KMS-11 (cell line): ENCODE results near the gene TSPAN11.

Source experiments
- H2AFZ ChIP-seq: fragments of 200-600 bp; sonication (generic); 2 replicates; pipeline ENCODE4 v1.6.1; 2016; ENCODE audit warnings: antibody characterized with exemption, mixed run types, low read depth
- H3K27ac ChIP-seq: fragments of 200-600 bp; sonication (generic); 2 replicates; pipeline ENCODE4 v1.6.1; 2016; ENCODE audit warnings: mild to moderate bottlenecking, mixed run types
- H3K27me3 ChIP-seq: fragments of 200-600 bp; sonication (generic); 2 replicates; pipeline ENCODE4 v1.6.1; 2017; ENCODE audit warnings: mild to moderate bottlenecking, low read depth, mixed run types, moderate library complexity; ENCODE audit not compliant: insufficient read depth
- H3K36me3 ChIP-seq: fragments of 200-600 bp; sonication (generic); 2 replicates; pipeline ENCODE4 v1.6.1; 2017; ENCODE audit warnings: mild to moderate bottlenecking, mixed run types; ENCODE audit not compliant: insufficient read depth
- H3K4me1 ChIP-seq: fragments of 200-600 bp; sonication (generic); 2 replicates; pipeline ENCODE4 v1.6.1; 2016; ENCODE audit warnings: mild to moderate bottlenecking, low read depth, mixed run types; ENCODE audit not compliant: poor library complexity, severe bottlenecking
- H3K4me2 ChIP-seq: fragments of 200-600 bp; sonication (generic); 2 replicates; pipeline ENCODE4 v1.7.0; 2016; ENCODE audit warnings: mild to moderate bottlenecking, mixed run types
- H3K4me3 ChIP-seq: fragments of 200-600 bp; sonication (generic); IDR thresholded peaks from 2 replicates; pipeline ENCODE4 v1.6.1; 2017; ENCODE audit warnings: low read depth, low read length, mixed read lengths; ENCODE audit not compliant: insufficient read depth
- H3K79me2 ChIP-seq: fragments of 200-600 bp; sonication (generic); 2 replicates; pipeline ENCODE4 v1.6.1; 2016; ENCODE audit warnings: low read depth, mixed run types; ENCODE audit not compliant: insufficient read depth
- H3K9ac ChIP-seq: fragments of 200-600 bp; sonication (generic); 2 replicates; pipeline ENCODE4 v1.6.1; 2016; ENCODE audit warnings: mild to moderate bottlenecking, mixed run types
- H4K20me1 ChIP-seq: fragments of 200-600 bp; sonication (generic); 2 replicates; pipeline ENCODE4 v1.6.1; 2016; ENCODE audit warnings: mild to moderate bottlenecking, mixed run types; ENCODE audit not compliant: insufficient read depth
- TF ChIP-seq, protein P1 (sequence below): fragments of 200-600 bp; sonication (generic); conservative IDR thresholded peaks from 2 replicates; pipeline ENCODE4 v1.6.1; 2017; ENCODE audit warnings: low read depth, mild to moderate bottlenecking, antibody characterized with exemption, low read length, moderate library complexity, mixed read lengths

The TSPAN11 gene

DNA sequence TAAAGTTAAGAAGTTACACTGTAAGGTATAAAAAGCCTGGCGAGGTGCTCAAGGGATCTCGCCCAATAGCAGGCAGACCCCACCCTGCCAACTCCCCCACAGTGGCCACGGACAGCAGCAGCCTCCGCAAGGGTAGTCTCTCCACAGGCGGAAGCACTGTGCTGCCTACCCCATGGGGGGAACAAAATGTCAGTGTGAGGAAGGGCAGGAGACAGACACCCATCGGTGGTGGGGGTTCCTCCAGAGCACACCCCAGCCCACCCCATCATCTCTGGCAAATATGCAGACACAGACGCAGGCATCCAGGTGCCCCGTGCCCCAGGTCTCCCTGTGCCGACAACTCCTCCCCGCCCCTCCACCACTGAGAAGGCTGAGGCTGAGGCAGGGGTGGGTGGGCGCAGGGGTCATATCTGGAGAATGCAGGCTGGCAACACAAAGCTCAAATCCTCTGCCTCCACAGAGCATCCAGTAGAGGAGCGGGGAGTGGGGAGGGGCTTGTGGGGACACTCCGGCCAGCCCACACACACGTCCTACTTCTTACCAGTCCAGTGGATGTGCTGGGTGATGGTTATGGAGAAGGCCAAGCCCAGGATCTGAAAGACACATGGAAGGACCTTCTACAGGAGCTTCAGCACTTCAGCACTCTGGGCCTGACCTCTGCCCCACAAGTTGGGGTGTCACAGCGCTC is 78.9 kb downstream of the TSPAN11 start:
- TF ChIP-seq, protein P1, sequence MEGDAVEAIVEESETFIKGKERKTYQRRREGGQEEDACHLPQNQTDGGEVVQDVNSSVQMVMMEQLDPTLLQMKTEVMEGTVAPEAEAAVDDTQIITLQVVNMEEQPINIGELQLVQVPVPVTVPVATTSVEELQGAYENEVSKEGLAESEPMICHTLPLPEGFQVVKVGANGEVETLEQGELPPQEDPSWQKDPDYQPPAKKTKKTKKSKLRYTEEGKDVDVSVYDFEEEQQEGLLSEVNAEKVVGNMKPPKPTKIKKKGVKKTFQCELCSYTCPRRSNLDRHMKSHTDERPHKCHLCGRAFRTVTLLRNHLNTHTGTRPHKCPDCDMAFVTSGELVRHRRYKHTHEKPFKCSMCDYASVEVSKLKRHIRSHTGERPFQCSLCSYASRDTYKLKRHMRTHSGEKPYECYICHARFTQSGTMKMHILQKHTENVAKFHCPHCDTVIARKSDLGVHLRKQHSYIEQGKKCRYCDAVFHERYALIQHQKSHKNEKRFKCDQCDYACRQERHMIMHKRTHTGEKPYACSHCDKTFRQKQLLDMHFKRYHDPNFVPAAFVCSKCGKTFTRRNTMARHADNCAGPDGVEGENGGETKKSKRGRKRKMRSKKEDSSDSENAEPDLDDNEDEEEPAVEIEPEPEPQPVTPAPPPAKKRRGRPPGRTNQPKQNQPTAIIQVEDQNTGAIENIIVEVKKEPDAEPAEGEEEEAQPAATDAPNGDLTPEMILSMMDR, result no peak
- Histone ChIP-seq H3K27ac (no peak overlapping the region), H3K27me3 (no peaks in the 10 kb centered on the region)

GRCh38 chr12:31005944-31006361 is 79.4 kb downstream of the TSPAN11 start:
- Histone ChIP-seq H4K20me1 (no peaks in the 10 kb centered on the region), H3K4me1 (peaks cover 8% of the 10 kb centered on the region), H3K27ac (no peak overlapping the region), H3K36me3 (no peaks in the 10 kb centered on the region), H3K27me3 (no peaks in the 10 kb centered on the region), H3K9ac (no peak overlapping the region), H3K4me3 (no peak overlapping the region), H3K4me2 (no peak overlapping the region), H2AFZ (no peak overlapping the region), H3K79me2 (no peaks in the 10 kb centered on the region)
- TF ChIP-seq, protein P1, result no peak

More for the DNA sequence above, 78.9 kb downstream of the TSPAN11 start:
- Histone ChIP-seq H4K20me1 (no peaks in the 10 kb centered on the region), H3K4me1 (peaks cover 8% of the 10 kb centered on the region), H3K79me2 (no peaks in the 10 kb centered on the region), H3K4me2 (no peak overlapping the region), H3K4me3 (no peak overlapping the region), H3K36me3 (no peaks in the 10 kb centered on the region), H3K9ac (no peak overlapping the region), H2AFZ (no peak overlapping the region)

GRCh38 chr12:31006416-31007152 is 80.0 kb downstream of the TSPAN11 start:
- no peaks in the 10 kb centered on the region for H3K79me2 ChIP-seq
- H3K4me2 ChIP-seq, result no peak overlapping the region
- no peak overlapping the region for H2AFZ ChIP-seq
- no peaks in the 10 kb centered on the region for H3K27me3 ChIP-seq
- H3K27ac ChIP-seq, result no peak overlapping the region
- H3K9ac ChIP-seq, result no peak overlapping the region
- peaks cover 8% of the 10 kb centered on the region for H3K4me1 ChIP-seq
- H3K4me3 ChIP-seq, result no peak overlapping the region
- TF ChIP-seq, protein P1, result no peak
- H3K36me3 ChIP-seq, result no peaks in the 10 kb centered on the region
- H4K20me1 ChIP-seq, result no peaks in the 10 kb centered on the region

GRCh38 chr12:31007153-31007495 is 80.6 kb downstream of the TSPAN11 start:
- Histone ChIP-seq H3K4me2 (no peak overlapping the region), H4K20me1 (no peaks in the 10 kb centered on the region), H3K27ac (no peak overlapping the region), H3K27me3 (no peaks in the 10 kb centered on the region), H3K36me3 (no peaks in the 10 kb centered on the region), H3K4me3 (no peak overlapping the region), H2AFZ (no peak overlapping the region), H3K4me1 (peaks cover 8% of the 10 kb centered on the region), H3K79me2 (no peaks in the 10 kb centered on the region), H3K9ac (no peak overlapping the region)
- TF ChIP-seq, protein P1, result no peak
